ENCODE measurements around the gene RNF208.

DNA sequence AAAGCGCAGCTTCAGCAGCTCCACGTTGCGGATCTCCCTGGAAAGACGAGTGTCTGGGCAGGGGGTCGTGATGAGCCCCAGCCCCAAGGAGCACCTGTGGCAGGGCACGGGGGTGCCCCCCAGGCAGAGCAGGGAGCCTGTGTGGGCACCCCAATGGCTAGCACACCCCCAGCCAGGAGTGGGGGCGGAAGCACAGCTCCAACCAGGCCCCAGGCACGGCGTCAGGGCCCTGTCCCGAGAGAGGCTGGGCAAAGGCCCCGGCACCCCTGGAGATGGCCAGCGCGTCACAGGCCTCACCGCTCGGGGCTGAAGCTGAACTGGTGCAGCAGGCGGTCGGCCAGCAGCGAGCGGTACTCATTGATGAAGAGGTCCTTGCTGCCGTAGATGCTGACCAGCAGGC, 41.5 kb downstream of the RNF208 start:
- TF ChIP-seq, protein P1, sequence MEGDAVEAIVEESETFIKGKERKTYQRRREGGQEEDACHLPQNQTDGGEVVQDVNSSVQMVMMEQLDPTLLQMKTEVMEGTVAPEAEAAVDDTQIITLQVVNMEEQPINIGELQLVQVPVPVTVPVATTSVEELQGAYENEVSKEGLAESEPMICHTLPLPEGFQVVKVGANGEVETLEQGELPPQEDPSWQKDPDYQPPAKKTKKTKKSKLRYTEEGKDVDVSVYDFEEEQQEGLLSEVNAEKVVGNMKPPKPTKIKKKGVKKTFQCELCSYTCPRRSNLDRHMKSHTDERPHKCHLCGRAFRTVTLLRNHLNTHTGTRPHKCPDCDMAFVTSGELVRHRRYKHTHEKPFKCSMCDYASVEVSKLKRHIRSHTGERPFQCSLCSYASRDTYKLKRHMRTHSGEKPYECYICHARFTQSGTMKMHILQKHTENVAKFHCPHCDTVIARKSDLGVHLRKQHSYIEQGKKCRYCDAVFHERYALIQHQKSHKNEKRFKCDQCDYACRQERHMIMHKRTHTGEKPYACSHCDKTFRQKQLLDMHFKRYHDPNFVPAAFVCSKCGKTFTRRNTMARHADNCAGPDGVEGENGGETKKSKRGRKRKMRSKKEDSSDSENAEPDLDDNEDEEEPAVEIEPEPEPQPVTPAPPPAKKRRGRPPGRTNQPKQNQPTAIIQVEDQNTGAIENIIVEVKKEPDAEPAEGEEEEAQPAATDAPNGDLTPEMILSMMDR (IDR thresholded peaks at IDR 0.05) = no peak
- no peak for TF ChIP-seq EP300 (IDR thresholded peaks at IDR 0.05)
- TF ChIP-seq POLR2AphosphoS5 (IDR thresholded peaks at IDR 0.05) = no peak
- TF ChIP-seq POLR2A (IDR thresholded peaks at IDR 0.05) = no peak
